BE2C (cell line): ENCODE data around the gene CDHR5.

ENCODE experiments used
- DNase-seq: peaks from one replicate; pipeline ENCODE4 v3.0.0-alpha.2; 2020
- H3K27me3 ChIP-seq: fragments of 250-450 bp; sonication (Bioruptor Pico); 2 replicates; pipeline ENCODE4 v1.5.1; 2020; ENCODE audit warnings: mild to moderate bottlenecking
- H3K36me3 ChIP-seq: fragments of 250-450 bp; sonication (Bioruptor Pico); 2 replicates; pipeline ENCODE4 v1.5.1; 2020; ENCODE audit warnings: mild to moderate bottlenecking
- H3K4me1 ChIP-seq: fragments of 250-450 bp; sonication (Bioruptor Pico); 2 replicates; pipeline ENCODE4 v1.5.1; 2020
- H3K4me3 ChIP-seq: 2 replicates; pipeline ENCODE4 v1.5.1; 2011; ENCODE audit warnings: low read depth, low read length
- H3K9me3 ChIP-seq: fragments of 250-450 bp; sonication (Bioruptor Pico); 2 replicates; pipeline ENCODE4 v1.5.1; 2020
- TF ChIP-seq, protein P1 (sequence below): IDR thresholded peaks from 2 replicates; pipeline ENCODE4 v1.5.1; 2012; ENCODE audit warnings: mild to moderate bottlenecking, low read depth, low read length

Gene CDHR5

DNA sequence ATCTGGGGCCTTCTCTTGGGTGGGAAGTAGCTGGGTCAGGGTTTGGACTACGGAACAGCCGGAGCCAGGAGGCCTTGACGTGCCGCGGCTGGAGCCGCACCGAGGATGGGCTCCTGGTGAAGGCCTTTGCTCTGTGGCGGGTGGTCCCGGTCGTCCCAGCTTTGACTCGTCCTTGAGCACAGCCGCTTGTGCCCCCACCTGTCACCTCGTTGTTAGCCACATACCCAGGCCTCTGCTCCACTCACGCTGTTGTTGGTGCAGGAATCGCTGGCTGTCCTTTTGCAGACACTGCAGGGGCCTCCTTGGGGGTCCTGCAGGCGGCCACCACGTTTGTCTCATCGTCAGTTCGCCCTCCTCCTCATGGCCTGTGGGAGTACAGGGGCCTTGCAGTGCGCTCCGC, 31.4 kb downstream of the CDHR5 start:
- peaks cover 8% of the 10 kb centered on the region for H3K36me3 ChIP-seq
- H3K9me3 ChIP-seq: no peaks in the 10 kb centered on the region
- TF ChIP-seq, protein P1, sequence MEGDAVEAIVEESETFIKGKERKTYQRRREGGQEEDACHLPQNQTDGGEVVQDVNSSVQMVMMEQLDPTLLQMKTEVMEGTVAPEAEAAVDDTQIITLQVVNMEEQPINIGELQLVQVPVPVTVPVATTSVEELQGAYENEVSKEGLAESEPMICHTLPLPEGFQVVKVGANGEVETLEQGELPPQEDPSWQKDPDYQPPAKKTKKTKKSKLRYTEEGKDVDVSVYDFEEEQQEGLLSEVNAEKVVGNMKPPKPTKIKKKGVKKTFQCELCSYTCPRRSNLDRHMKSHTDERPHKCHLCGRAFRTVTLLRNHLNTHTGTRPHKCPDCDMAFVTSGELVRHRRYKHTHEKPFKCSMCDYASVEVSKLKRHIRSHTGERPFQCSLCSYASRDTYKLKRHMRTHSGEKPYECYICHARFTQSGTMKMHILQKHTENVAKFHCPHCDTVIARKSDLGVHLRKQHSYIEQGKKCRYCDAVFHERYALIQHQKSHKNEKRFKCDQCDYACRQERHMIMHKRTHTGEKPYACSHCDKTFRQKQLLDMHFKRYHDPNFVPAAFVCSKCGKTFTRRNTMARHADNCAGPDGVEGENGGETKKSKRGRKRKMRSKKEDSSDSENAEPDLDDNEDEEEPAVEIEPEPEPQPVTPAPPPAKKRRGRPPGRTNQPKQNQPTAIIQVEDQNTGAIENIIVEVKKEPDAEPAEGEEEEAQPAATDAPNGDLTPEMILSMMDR: no peak
- H3K4me1 ChIP-seq: no peaks in the 10 kb centered on the region
- no peak overlapping the region for H3K4me3 ChIP-seq
- DNase-seq: no peak
- no peaks in the 10 kb centered on the region for H3K27me3 ChIP-seq

DNA sequence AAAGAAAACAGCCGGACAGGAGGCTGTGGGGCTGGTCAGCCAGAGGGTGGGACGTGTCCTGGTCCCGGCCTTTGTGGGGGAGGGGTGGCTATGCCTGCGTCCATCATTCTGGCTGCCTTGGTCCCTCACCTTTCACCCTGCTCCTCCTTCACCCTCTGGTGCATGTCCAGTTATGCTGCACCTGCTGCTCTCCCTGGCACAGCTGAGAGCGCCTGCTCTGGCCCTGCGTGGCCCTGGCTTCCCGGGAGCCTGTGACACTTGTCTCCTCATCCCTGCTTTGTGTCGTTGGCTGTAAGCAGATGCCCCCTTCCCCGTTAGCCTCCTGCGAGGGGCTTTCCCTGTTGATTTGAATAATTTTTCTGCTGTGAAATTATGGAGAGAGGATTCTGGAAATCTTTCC, 31.8 kb downstream of the CDHR5 start:
- Histone ChIP-seq H3K4me3 (no peak overlapping the region), H3K27me3 (no peaks in the 10 kb centered on the region), H3K36me3 (peaks cover 8% of the 10 kb centered on the region), H3K9me3 (no peaks in the 10 kb centered on the region), H3K4me1 (no peaks in the 10 kb centered on the region)
- no peak for DNase-seq
- TF ChIP-seq, protein P1: no peak

DNA sequence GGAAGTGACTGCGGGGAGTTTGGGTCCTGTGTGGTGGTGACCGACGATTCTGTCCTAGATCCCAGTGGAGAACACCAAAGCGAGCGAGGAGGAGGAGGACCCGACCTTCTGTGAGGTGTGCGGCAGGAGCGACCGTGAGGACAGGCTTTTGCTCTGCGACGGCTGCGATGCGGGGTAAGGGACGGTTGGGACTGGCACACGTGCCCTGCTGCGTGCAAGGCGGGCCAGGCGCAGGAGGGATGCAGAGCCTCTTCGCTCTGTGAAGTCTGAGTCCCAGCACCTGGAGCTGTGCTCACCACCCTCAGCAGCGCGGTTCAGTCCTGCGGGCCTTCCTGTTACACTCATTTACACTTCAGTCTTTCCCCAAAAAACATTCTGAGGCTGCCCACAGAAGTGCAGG, 32.3 kb downstream of the CDHR5 start:
- no peaks in the 10 kb centered on the region for H3K9me3 ChIP-seq
- no peaks in the 10 kb centered on the region for H3K27me3 ChIP-seq
- peaks cover 8% of the 10 kb centered on the region for H3K36me3 ChIP-seq
- TF ChIP-seq, protein P1: no peak
- no peak for DNase-seq
- H3K4me1 ChIP-seq: no peaks in the 10 kb centered on the region
- H3K4me3 ChIP-seq: no peak overlapping the region

DNA sequence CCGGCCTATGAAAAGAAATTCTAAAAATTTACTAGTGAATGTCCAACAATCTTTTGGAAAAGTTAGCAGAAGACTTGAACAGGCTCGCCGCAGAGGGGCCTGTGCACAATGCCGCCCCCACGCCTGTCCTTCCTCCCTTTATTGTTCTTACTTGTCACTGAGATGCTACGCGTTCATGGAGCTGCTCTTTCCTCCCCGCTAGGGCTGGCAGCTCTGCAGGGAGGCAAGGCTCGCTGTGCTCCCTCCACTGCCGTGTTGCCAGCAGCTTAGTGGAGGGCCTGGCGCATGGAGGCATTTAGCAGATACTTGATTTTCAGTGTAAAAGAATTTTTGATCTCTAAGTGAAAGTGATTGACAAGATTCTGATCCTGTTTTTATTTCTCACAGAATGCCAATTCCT, 33.8 kb downstream of the CDHR5 start:
- no peaks in the 10 kb centered on the region for H3K27me3 ChIP-seq
- no peaks in the 10 kb centered on the region for H3K4me1 ChIP-seq
- TF ChIP-seq, protein P1: no peak
- H3K9me3 ChIP-seq: no peaks in the 10 kb centered on the region
- H3K4me3 ChIP-seq: no peak overlapping the region
- DNase-seq: no peak
- peaks cover 8% of the 10 kb centered on the region for H3K36me3 ChIP-seq

DNA sequence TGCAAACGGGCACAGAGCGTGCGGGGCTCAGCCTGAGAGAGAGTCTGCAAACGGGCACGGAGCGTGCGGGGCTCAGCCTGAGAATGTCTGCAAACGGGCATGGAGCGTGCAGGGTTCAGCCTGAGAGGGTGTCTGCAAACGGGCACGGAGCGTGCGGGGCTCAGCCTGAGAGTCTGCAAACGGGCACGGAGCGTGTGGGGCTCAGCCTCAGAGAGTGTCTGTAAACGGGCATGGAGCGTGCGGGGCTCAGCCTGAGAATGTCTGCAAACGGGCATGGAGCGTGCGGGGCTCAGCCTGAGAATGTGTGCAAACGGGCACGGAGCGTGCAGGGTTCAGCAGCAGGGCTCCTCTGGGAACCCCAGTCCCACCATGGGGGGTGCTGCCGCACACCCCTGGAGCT, 35.0 kb downstream of the CDHR5 start:
- Histone ChIP-seq H3K4me3 (no peak overlapping the region), H3K4me1 (no peaks in the 10 kb centered on the region), H3K36me3 (peaks cover 8% of the 10 kb centered on the region), H3K27me3 (no peaks in the 10 kb centered on the region), H3K9me3 (no peaks in the 10 kb centered on the region)
- DNase-seq: no peak
- TF ChIP-seq, protein P1: no peak

DNA sequence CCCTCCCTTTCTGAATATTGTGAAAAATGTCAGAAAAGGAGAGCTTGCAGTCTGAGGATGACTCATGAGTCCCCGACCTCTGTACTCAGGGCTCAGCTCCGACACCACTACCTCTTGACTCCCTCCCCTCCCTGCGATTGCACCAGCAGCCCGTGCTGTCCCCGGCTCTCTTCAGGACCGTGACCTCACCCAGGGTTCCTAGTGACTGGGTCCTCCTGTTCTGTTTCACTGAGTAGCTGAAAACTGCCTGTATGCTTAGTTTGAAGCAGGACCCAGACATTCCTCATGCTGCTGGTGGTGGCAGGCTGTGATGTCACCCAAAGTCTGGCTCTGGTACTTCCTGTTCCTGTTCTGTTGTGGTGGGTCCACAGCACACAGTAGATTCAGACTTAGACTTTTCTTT, 36.8 kb downstream of the CDHR5 start:
- H3K4me3 ChIP-seq: no peak overlapping the region
- no peaks in the 10 kb centered on the region for H3K27me3 ChIP-seq
- no peak for DNase-seq
- peaks cover 14% of the 10 kb centered on the region for H3K36me3 ChIP-seq
- H3K4me1 ChIP-seq: no peaks in the 10 kb centered on the region
- TF ChIP-seq, protein P1: no peak
- H3K9me3 ChIP-seq: no peaks in the 10 kb centered on the region
